ENCODE measurements around the gene ENTPD5.

ENTPD5 gene

DNA sequence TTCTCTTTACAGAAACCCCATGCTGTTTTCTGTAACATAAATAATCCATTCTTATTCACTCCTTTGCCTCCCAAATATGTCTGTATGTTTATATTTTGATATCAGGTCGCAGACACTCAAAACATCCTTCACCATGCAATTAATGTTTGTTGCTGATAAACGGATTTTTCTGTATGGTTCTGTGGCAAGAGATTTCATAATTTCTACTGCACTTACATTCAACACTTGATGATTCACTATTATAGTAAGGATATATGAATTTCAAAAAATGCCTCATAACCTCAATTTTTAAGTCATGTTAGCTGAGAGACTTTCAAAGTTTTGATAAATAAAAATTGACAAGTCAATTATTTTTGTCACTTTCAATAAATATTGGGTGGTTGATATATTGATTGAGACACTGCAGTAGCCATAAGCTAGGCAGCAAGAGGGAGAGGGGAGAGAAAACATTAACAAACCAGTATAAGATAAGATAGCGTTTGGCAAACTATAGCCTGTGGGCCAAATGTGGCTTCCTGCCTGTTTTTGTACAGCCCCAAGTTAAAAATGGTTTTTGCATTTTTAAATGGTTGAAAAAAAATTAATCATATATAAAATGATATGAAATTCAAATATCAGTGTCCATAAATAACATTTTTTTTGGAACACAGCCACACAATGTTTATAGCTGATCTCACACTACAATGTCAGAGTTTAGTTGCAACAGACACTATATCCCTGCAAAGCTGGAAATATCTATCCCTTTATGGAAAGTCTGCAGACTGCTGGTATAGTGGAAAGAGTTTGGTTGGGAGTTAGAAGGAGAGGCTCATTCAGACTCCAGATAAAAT lies 46.9 kb upstream of the ENTPD5 start:
- H3K27ac ChIP-seq (ENCODE audit: extremely low read depth, low read depth, low read length) = no peak overlapping the region
- TF ChIP-seq ZNF521 (tag by site-specific recombination; IDR thresholded peaks at IDR 0.05) (no peak), ZNF629 (tag by site-specific recombination; IDR thresholded peaks at IDR 0.05) (no peak), ZFP69B (tag by site-specific recombination; IDR thresholded peaks at IDR 0.05) (no peak), ZBTB48 (tag by site-specific recombination; IDR thresholded peaks at IDR 0.05) (no peak), ZBTB1 (tag by site-specific recombination; IDR thresholded peaks at IDR 0.05) (no peak), ZNF544 (tag by site-specific recombination; IDR thresholded peaks at IDR 0.05) (no peak)
- TF ChIP-seq, protein P1, sequence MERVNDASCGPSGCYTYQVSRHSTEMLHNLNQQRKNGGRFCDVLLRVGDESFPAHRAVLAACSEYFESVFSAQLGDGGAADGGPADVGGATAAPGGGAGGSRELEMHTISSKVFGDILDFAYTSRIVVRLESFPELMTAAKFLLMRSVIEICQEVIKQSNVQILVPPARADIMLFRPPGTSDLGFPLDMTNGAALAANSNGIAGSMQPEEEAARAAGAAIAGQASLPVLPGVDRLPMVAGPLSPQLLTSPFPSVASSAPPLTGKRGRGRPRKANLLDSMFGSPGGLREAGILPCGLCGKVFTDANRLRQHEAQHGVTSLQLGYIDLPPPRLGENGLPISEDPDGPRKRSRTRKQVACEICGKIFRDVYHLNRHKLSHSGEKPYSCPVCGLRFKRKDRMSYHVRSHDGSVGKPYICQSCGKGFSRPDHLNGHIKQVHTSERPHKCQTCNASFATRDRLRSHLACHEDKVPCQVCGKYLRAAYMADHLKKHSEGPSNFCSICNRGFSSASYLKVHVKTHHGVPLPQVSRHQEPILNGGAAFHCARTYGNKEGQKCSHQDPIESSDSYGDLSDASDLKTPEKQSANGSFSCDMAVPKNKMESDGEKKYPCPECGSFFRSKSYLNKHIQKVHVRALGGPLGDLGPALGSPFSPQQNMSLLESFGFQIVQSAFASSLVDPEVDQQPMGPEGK (tag by site-specific recombination; IDR thresholded peaks at IDR 0.05) = no peak
- 0 out of 2 replicates have a peak, but pooled peaks cover 3% of the 10 kb centered on the region for H3K4me1 ChIP-seq (ENCODE audit: control insufficient read depth, insufficient read depth, low read length)
- H3K36me3 ChIP-seq (ENCODE audit: control insufficient read depth in 2 of 2, insufficient read depth in 1 of 2, low read length in 2 of 2) = peaks cover 24 to 34% of the 10 kb centered on the region in 2 experiments
- no peak overlapping the region for H3K4me3 ChIP-seq (ENCODE audit: low read depth, low read length)
- POLR2A ChIA-PET = interaction anchor here (1.8 kb wide), 1 partner anchor 18 kb away, joined by 6 read pairs; the partner anchor contains the start of gene ALDH6A1
- CTCF ChIA-PET = no interaction called here
- H3K9me3 ChIP-seq (ENCODE audit: control insufficient read depth, insufficient read depth, low read depth, low read length) = no peaks in the 10 kb centered on the region

GRCh38 chr14:74064883-74065282 lies 45.8 kb upstream of the ENTPD5 start:
- ChIA-PET POLR2A (no interaction called here), CTCF (no interaction called here)
- no peak overlapping the region for H3K4me3 ChIP-seq (ENCODE audit: low read depth, low read length)
- peaks cover 24 to 34% of the 10 kb centered on the region in 2 experiments for H3K36me3 ChIP-seq (ENCODE audit: control insufficient read depth in 2 of 2, insufficient read depth in 1 of 2, low read length in 2 of 2)
- H3K9me3 ChIP-seq (ENCODE audit: control insufficient read depth, insufficient read depth, low read depth, low read length) = no peaks in the 10 kb centered on the region
- H3K4me1 ChIP-seq (ENCODE audit: control insufficient read depth, insufficient read depth, low read length) = 0 out of 2 replicates have a peak, but pooled peaks cover 3% of the 10 kb centered on the region
- H3K27ac ChIP-seq (ENCODE audit: extremely low read depth, low read depth, low read length) = no peak overlapping the region
- TF ChIP-seq ZNF645 (tag by site-specific recombination; IDR thresholded peaks at IDR 0.05) = no peak
- no peak for TF ChIP-seq ZNF335 (tag by site-specific recombination; conservative IDR thresholded peaks at IDR 0.05)
- no peak for TF ChIP-seq YY2 (tag by site-specific recombination; IDR thresholded peaks at IDR 0.05)
- TF ChIP-seq ZNF18 (tag by site-specific recombination; IDR thresholded peaks at IDR 0.05) = no peak
- TF ChIP-seq ZNF274 (IDR thresholded peaks at IDR 0.05; ENCODE audit: low read length) = no peak
- no peak for TF ChIP-seq ZNF274 (tag by site-specific recombination; IDR thresholded peaks at IDR 0.05; ENCODE audit: borderline replicate concordance)
- TF ChIP-seq HOXC10 (CRISPR knock-in tag; IDR thresholded peaks at IDR 0.05) = no peak
- TF ChIP-seq GLIS2 (tag by site-specific recombination; IDR thresholded peaks at IDR 0.05) = no peak
- no peak for TF ChIP-seq ZNF707 (tag by site-specific recombination; IDR thresholded peaks at IDR 0.05)
- no peak for TF ChIP-seq ZNF391 (tag by site-specific recombination; IDR thresholded peaks at IDR 0.05; ENCODE audit: borderline replicate concordance, low read depth)
- TF ChIP-seq, protein P2, sequence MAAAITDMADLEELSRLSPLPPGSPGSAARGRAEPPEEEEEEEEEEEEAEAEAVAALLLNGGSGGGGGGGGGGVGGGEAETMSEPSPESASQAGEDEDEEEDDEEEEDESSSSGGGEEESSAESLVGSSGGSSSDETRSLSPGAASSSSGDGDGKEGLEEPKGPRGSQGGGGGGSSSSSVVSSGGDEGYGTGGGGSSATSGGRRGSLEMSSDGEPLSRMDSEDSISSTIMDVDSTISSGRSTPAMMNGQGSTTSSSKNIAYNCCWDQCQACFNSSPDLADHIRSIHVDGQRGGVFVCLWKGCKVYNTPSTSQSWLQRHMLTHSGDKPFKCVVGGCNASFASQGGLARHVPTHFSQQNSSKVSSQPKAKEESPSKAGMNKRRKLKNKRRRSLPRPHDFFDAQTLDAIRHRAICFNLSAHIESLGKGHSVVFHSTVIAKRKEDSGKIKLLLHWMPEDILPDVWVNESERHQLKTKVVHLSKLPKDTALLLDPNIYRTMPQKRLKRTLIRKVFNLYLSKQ (tag by site-specific recombination; IDR thresholded peaks at IDR 0.05; ENCODE audit: borderline replicate concordance) = no peak
- TF ChIP-seq, protein P3, sequence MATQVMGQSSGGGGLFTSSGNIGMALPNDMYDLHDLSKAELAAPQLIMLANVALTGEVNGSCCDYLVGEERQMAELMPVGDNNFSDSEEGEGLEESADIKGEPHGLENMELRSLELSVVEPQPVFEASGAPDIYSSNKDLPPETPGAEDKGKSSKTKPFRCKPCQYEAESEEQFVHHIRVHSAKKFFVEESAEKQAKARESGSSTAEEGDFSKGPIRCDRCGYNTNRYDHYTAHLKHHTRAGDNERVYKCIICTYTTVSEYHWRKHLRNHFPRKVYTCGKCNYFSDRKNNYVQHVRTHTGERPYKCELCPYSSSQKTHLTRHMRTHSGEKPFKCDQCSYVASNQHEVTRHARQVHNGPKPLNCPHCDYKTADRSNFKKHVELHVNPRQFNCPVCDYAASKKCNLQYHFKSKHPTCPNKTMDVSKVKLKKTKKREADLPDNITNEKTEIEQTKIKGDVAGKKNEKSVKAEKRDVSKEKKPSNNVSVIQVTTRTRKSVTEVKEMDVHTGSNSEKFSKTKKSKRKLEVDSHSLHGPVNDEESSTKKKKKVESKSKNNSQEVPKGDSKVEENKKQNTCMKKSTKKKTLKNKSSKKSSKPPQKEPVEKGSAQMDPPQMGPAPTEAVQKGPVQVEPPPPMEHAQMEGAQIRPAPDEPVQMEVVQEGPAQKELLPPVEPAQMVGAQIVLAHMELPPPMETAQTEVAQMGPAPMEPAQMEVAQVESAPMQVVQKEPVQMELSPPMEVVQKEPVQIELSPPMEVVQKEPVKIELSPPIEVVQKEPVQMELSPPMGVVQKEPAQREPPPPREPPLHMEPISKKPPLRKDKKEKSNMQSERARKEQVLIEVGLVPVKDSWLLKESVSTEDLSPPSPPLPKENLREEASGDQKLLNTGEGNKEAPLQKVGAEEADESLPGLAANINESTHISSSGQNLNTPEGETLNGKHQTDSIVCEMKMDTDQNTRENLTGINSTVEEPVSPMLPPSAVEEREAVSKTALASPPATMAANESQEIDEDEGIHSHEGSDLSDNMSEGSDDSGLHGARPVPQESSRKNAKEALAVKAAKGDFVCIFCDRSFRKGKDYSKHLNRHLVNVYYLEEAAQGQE (tag by site-specific recombination; IDR thresholded peaks at IDR 0.05) = no peak
- no peak for TF ChIP-seq ZNF514 (tag by site-specific recombination; IDR thresholded peaks at IDR 0.05)
- TF ChIP-seq MZF1 (tag by site-specific recombination; IDR thresholded peaks at IDR 0.05; ENCODE audit: borderline replicate concordance) = no peak
